HCT116 (cell line): Measurements from ENCODE around the gene SCRN1. TPM values are rescaled to one million over a fixed set of nuclear protein-coding genes. Genes with fewer than 3 reads are reported as not detected.

Experiments used
- ATAC-seq: fragments of 200-7000 bp; cut with Tn5 transposase; 2 replicates; pipeline ENCODE4 v1.9.1; 2020; ENCODE audit warnings: mild to moderate bottlenecking, moderate library complexity
- BruUV-seq: library from RNA; stranded (reverse); fragments of 400-500 nt; replicated peaks from 2 replicates; lab custom pipeline; 2021; lab: Mats Ljungman, UMichigan
- CTCF ChIA-PET: fragments of 300-600 bp; sonication (Branson Sonifier 250); formaldehyde crosslinking; loops from one replicate; lab custom pipeline; 2021; ENCODE audit warnings: antibody characterized with exemption; lab: Charles Lee
- POLR2A ChIA-PET: fragments of 300-600, 350-600 bp; sonication (Branson Sonifier 250); formaldehyde crosslinking; loops from one replicate; lab custom pipeline; 2021; ENCODE audit warnings: antibody characterized with exemption; lab: Charles Lee
- RAD21 ChIA-PET, 2 experiments: fragments of 300-600 bp; sonication (Branson Sonifier 250); formaldehyde crosslinking; loops; one replicate each; lab custom pipeline; 2023; ENCODE audit warnings: low total read pairs in 2 of 2; ENCODE audit not compliant: uncharacterized antibody in 2 of 2, unreplicated experiment in 2 of 2, low non-redundant PET in 1 of 2; lab: Charles Lee
- DNase-seq: peaks from one replicate; pipeline ENCODE4 v3.0.0-alpha.2; 2010; ENCODE audit warnings: low read depth, low spot score
- H2AFZ ChIP-seq: fragments of 200-600 bp; shearing (Covaris generic), sonication (generic); 2 replicates; pipeline ENCODE4 v1.6.1; 2017; ENCODE audit warnings: low read depth, mixed run types, mixed read lengths, antibody characterized with exemption, low read length; ENCODE audit not compliant: poor library complexity, severe bottlenecking
- H3K27ac ChIP-seq: 2 replicates; pipeline ENCODE4 v1.5.1; 2012; ENCODE audit warnings: low read depth, low read length
- H3K27me3 ChIP-seq: fragments of 200-600 bp; sonication (generic); 2 replicates; pipeline ENCODE4 v1.6.1; 2016; ENCODE audit warnings: mixed run types, low read length, mixed read lengths; ENCODE audit not compliant: insufficient read depth
- H3K36me3 ChIP-seq, 2 experiments: fragments of 200-500 bp in 1 of 2; fragments of 200-600 bp in 1 of 2; sonication (Bioruptor generic) in 1 of 2; sonication (generic) in 1 of 2; 2 replicates each; pipeline versions ENCODE4 v1.5.1 to v1.6.1; 2014 to 2016; ENCODE audit warnings: low read length in 2 of 2, inconsistent platforms in 1 of 2, mixed read lengths in 1 of 2, mixed run types in 1 of 2; ENCODE audit not compliant: insufficient read depth in 2 of 2, control insufficient read depth in 1 of 2
- H3K4me1 ChIP-seq, 2 experiments: fragments of 200-600 bp in 1 of 2; sonication (generic) in 1 of 2; 2 replicates each; pipeline versions ENCODE4 v1.5.1 to v1.6.1; 2012 to 2017; ENCODE audit warnings: low read length in 2 of 2, inconsistent platforms in 1 of 2, mild to moderate bottlenecking in 1 of 2, mixed read lengths in 1 of 2, mixed run types in 1 of 2, moderate library complexity in 1 of 2; ENCODE audit not compliant: insufficient read depth in 2 of 2, control insufficient read depth in 1 of 2
- H3K4me2 ChIP-seq: fragments of 200-600 bp; sonication (generic); 2 replicates; pipeline ENCODE4 v1.6.1; 2017; ENCODE audit warnings: mixed run types, low read length, mixed read lengths
- H3K4me3 ChIP-seq, 2 experiments: fragments of 200-600 bp in 1 of 2; sonication (generic) in 1 of 2; replicated peaks in 1 of 2; 2 replicates each; pipeline ENCODE4 v1.5.1; 2011 to 2016; ENCODE audit warnings: low read length in 2 of 2, control low read depth in 1 of 2, low read depth in 1 of 2, mild to moderate bottlenecking in 1 of 2, mixed read lengths in 1 of 2, mixed run types in 1 of 2
- H3K79me2 ChIP-seq: fragments of 200-600 bp; sonication (generic); 2 replicates; pipeline ENCODE4 v1.6.1; 2017; ENCODE audit warnings: mild to moderate bottlenecking, mixed run types, low read length, moderate library complexity, mixed read lengths; ENCODE audit not compliant: insufficient read depth
- H3K9ac ChIP-seq: fragments of 200-600 bp; sonication (generic); 2 replicates; pipeline ENCODE4 v1.6.1; 2016; ENCODE audit warnings: low read length, mixed read lengths
- H3K9me2 ChIP-seq: fragments of 200-600 bp; sonication (generic), shearing (Covaris generic); 2 replicates; pipeline ENCODE4 v1.6.1; 2017; ENCODE audit warnings: mixed run types, mild to moderate bottlenecking, moderate library complexity; ENCODE audit not compliant: insufficient read depth
- H3K9me3 ChIP-seq, 2 experiments: fragments of 200-500 bp in 1 of 2; fragments of 200-600 bp in 1 of 2; sonication (Bioruptor generic) in 1 of 2; sonication (generic) in 1 of 2; 2 replicates each; pipeline ENCODE4 v1.6.1; 2014 to 2017; ENCODE audit warnings: low read length in 2 of 2, mixed read lengths in 2 of 2, inconsistent platforms in 1 of 2, low read depth in 1 of 2, mild to moderate bottlenecking in 1 of 2, mixed run types in 1 of 2, moderate library complexity in 1 of 2; ENCODE audit not compliant: control insufficient read depth in 1 of 2, insufficient read depth in 1 of 2
- H4K20me1 ChIP-seq: fragments of 200-600 bp; sonication (generic), shearing (Covaris generic); 2 replicates; pipeline ENCODE4 v1.6.1; 2017; ENCODE audit warnings: mixed run types, mild to moderate bottlenecking, moderate library complexity; ENCODE audit not compliant: insufficient read depth
- CBX3 ChIP-seq: IDR thresholded peaks from 2 replicates; pipeline ENCODE4 v1.6.1; 2012; ENCODE audit warnings: low read depth
- CEBPB ChIP-seq: IDR thresholded peaks from 2 replicates; pipeline ENCODE4 v1.6.1; 2012; ENCODE audit warnings: low read depth
- CTCF ChIP-seq, 3 experiments: fragments of 200-600 bp in 1 of 3; sonication (generic) in 1 of 3; IDR thresholded peaks in 2 of 3; conservative IDR thresholded peaks in 1 of 3; 2 replicates each; pipeline ENCODE4 v1.5.1; 2012 to 2017; ENCODE audit warnings: low read depth in 2 of 3, low read length in 2 of 3, antibody characterized with exemption in 1 of 3, borderline replicate concordance in 1 of 3, control low read depth in 1 of 3, mild to moderate bottlenecking in 1 of 3, mixed read lengths in 1 of 3, mixed run types in 1 of 3, moderate library complexity in 1 of 3; ENCODE audit not compliant: insufficient read depth in 1 of 3
- EZH2phosphoT487 ChIP-seq: fragments of 200-600 bp; IDR thresholded peaks from 2 replicates; pipeline ENCODE4 v1.6.1; 2018; ENCODE audit warnings: antibody characterized with exemption, borderline replicate concordance
- FOSL1 ChIP-seq: IDR thresholded peaks from 2 replicates; pipeline ENCODE4 v1.6.1; 2012; ENCODE audit warnings: low read depth
- JUND ChIP-seq: IDR thresholded peaks from 2 replicates; pipeline ENCODE4 v1.6.1; 2012
- MAX ChIP-seq: IDR thresholded peaks from 2 replicates; pipeline ENCODE4 v1.6.1; 2012
- POLR2A ChIP-seq: IDR thresholded peaks from 2 replicates; pipeline ENCODE4 v1.7.0; 2011; ENCODE audit warnings: borderline replicate concordance; ENCODE audit not compliant: insufficient read depth, insufficient read length; ENCODE audit errors: extremely low read depth
- RAD21 ChIP-seq: IDR thresholded peaks from 2 replicates; pipeline ENCODE4 v1.6.1; 2012; ENCODE audit warnings: low read depth, mild to moderate bottlenecking
- SRF ChIP-seq: IDR thresholded peaks from 2 replicates; pipeline ENCODE4 v1.6.1; 2012; ENCODE audit warnings: low read depth
- YY1 ChIP-seq: IDR thresholded peaks from 2 replicates; pipeline ENCODE4 v1.6.1; 2011; ENCODE audit warnings: low read length, low read depth, moderate library complexity, mild to moderate bottlenecking; ENCODE audit not compliant: insufficient replicate concordance; ENCODE audit errors: extremely low read depth
- ZBTB33 ChIP-seq: IDR thresholded peaks from 2 replicates; pipeline ENCODE4 v1.6.1; 2011; ENCODE audit warnings: mild to moderate bottlenecking, low read length, moderate library complexity; ENCODE audit not compliant: insufficient replicate concordance; ENCODE audit errors: extremely low read depth
- intact Hi-C: fragments of 100-400 bp; cut with micrococcal nuclease; formaldehyde crosslinking; loops from 2 replicates; pipeline ENCODE4 v1.10.0; 2022
- total RNA-seq: library from RNA; stranded (reverse); gene quantifications from one replicate; pipeline ENCODE4 v1.2.1, GENCODE V29; 2021; ENCODE audit not compliant: unreplicated experiment
- TF ChIP-seq, protein P1 (sequence below): IDR thresholded peaks from 2 replicates; pipeline ENCODE4 v1.6.1; 2012; ENCODE audit warnings: low read depth

SCRN1 gene
- total RNA-seq, 1 experiment from 2014 or later: 76.8 TPM

- TF ChIP-seq ZBTB33: no peak
- TF ChIP-seq RAD21: no peak
- no peak for TF ChIP-seq MAX
- TF ChIP-seq JUND: no peak
Observed at GRCh38 chr7:29940199-29940598, 49.4 kb downstream of the SCRN1 start (continued).

DNA sequence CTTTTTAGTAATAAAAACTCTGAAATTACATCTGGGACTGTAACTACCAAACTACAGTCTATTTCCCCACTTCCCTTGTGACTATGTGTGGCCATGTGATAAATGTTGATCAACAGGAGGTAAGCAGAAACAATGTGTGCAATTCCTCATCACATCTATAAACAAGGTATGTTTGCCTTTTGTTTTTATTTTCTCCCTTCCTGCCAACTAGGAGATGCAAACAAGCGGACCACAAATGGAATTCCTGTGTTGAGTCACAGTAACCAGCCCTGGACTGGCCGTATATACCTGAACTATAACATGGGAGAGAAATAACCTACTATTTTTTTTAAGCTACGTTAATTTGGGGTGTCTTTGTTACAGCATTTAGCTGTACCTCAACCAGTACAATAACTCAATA, 52.5 kb downstream of the SCRN1 start:
- peaks cover 7 to 24% of the 10 kb centered on the region in 2 experiments; a peak in 3 of 4 replicates for H3K36me3 ChIP-seq
- no peaks in the 10 kb centered on the region for H3K27me3 ChIP-seq
- DNase-seq: no peak
- intact Hi-C loops: no loop called here
- no peak overlapping the region for H3K9ac ChIP-seq
- H3K4me1 ChIP-seq: no peaks in the 10 kb centered on the region
- ATAC-seq: no peak
- H3K27ac ChIP-seq: no peak overlapping the region
- no peak overlapping the region for H3K4me2 ChIP-seq
- H3K79me2 ChIP-seq: no peaks in the 10 kb centered on the region
- H3K9me2 ChIP-seq: no peaks in the 10 kb centered on the region
- no peak overlapping the region for H3K4me3 ChIP-seq
- no peak for TF ChIP-seq SRF
- TF ChIP-seq RAD21: no peak
- TF ChIP-seq CBX3: no peak
- TF ChIP-seq, protein P1, sequence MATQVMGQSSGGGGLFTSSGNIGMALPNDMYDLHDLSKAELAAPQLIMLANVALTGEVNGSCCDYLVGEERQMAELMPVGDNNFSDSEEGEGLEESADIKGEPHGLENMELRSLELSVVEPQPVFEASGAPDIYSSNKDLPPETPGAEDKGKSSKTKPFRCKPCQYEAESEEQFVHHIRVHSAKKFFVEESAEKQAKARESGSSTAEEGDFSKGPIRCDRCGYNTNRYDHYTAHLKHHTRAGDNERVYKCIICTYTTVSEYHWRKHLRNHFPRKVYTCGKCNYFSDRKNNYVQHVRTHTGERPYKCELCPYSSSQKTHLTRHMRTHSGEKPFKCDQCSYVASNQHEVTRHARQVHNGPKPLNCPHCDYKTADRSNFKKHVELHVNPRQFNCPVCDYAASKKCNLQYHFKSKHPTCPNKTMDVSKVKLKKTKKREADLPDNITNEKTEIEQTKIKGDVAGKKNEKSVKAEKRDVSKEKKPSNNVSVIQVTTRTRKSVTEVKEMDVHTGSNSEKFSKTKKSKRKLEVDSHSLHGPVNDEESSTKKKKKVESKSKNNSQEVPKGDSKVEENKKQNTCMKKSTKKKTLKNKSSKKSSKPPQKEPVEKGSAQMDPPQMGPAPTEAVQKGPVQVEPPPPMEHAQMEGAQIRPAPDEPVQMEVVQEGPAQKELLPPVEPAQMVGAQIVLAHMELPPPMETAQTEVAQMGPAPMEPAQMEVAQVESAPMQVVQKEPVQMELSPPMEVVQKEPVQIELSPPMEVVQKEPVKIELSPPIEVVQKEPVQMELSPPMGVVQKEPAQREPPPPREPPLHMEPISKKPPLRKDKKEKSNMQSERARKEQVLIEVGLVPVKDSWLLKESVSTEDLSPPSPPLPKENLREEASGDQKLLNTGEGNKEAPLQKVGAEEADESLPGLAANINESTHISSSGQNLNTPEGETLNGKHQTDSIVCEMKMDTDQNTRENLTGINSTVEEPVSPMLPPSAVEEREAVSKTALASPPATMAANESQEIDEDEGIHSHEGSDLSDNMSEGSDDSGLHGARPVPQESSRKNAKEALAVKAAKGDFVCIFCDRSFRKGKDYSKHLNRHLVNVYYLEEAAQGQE: no peak
- no peak for TF ChIP-seq CEBPB
- no peak for TF ChIP-seq EZH2phosphoT487
- TF ChIP-seq CTCF (IDR thresholded peaks at IDR 0.05 in 2 of 3, conservative IDR thresholded peaks at IDR 0.05 in 1 of 3; ENCODE audit: borderline replicate concordance in 1 of 3, insufficient read depth in 1 of 3, low read depth in 2 of 3, low read length in 2 of 3): no peak
- no peak for TF ChIP-seq POLR2A
- TF ChIP-seq JUND: no peak
- no peak for TF ChIP-seq MAX
- TF ChIP-seq YY1: no peak
- TF ChIP-seq FOSL1: no peak
- H2AFZ ChIP-seq: no peak overlapping the region
- ChIA-PET CTCF (no interaction called here), RAD21 (no interaction called here), POLR2A (no interaction called here)
- H4K20me1 ChIP-seq: no peaks in the 10 kb centered on the region
- no TSS peak for BruUV-seq
- H3K9me3 ChIP-seq: no peaks in the 10 kb centered on the region
